ENCODE results near the gene ABCG1.

The ABCG1 gene

DNA sequence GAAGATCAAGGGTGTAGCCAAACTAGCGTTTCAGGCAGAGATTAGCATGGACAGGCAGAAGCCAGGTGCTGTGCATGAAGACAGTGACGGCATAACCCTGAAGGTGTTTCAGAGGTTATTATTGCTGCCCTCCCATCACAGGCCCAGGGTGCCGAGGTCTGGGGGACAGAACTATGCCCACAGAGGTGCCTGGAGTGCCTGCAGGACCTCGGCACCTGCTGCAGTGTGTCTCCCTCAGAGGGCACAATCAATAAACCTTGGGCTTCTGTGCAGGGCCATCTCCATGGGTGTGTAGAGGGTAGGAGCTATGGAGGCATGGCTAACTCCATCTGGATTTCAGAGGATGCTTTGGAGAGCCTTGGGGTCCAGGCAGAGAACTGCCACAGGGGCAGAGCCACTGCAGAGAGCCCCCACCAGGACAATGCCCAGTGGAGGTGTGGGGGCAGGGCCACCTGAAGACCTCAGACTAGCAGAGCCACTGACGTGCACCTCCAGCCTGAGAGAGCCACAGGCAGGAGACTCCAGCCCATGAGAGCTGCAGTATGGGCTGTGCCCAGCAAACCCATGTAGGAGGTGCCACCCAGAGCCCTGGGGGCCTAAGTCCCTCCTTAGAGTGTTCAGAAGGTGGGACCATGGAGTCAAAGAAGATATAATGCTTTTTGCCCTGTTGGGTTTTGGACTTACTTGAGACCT, 5.7 kb upstream of the ABCG1 start:
- peak in 2 of 10 donors; percentile 24 to 50 for DNase-seq
- intact Hi-C loops (cut with DNase I): loop anchor here (10.0 kb wide), 1 partner anchor 48 kb away; no protein-coding TSS in a partner anchor

DNA sequence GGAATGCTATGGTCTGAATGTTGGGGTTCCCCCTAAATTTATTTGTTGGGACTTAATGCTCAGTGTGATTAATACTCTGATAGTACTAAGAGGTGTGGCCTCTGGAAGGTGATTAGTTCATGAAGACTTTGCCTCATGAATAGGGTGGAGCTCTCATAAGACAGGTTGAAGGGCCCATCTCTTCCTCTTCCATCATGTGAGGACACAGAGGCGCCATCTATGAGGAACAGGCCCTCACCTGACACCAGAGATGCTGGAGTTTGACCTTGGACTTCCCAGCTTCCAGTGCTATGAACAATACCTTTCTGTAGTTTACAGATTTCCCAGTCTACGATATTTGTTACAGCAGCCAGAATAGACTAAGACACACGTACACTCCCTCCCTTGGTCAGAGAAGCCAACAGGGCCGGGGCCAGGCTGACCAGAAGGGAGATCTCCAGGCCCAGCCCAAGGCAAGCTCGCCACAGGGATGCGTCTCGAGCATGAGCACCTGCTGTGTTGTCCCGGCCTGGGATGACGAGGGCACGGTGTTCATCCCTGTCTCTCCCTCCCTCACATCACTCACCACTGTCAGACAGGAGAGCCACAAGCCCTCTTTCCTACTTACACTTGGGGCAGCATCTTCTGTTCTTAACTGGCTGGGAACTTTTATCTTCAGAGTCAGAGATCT, 4.7 kb upstream of the ABCG1 start:
- DNase-seq: peak in 2 of 10 donors; percentile 33 to 65
- intact Hi-C loops (cut with DNase I): loop anchor here (10.0 kb wide), 1 partner anchor 49 kb away; no protein-coding TSS in a partner anchor

DNA sequence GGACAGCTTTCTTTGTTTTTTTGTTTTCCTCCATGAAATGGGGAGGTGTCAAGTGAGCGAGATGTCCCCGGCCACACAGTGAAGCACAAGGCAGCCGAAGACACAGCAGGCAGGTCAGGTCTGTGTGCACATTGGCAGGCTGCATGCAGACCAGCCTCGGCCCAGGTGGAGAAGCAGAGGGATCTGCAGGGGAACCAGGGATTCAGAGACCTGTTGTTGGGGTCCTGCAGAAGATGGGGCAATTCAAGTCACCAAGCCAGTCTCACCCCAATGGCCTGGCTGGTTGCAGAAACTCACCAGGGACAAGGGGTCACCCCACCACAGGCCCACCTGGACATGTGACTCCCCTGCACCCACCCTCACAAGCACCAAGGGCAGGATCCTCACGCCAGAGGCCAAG, 4.0 kb upstream of the ABCG1 start:
- intact Hi-C loops (cut with DNase I): loop anchor here (5.0 to 10.0 kb wide), 2 partner anchors 37 to 50 kb away; no protein-coding TSS in a partner anchor
- DNase-seq: peak in 2 of 10 donors; percentile 58 to 63

DNA sequence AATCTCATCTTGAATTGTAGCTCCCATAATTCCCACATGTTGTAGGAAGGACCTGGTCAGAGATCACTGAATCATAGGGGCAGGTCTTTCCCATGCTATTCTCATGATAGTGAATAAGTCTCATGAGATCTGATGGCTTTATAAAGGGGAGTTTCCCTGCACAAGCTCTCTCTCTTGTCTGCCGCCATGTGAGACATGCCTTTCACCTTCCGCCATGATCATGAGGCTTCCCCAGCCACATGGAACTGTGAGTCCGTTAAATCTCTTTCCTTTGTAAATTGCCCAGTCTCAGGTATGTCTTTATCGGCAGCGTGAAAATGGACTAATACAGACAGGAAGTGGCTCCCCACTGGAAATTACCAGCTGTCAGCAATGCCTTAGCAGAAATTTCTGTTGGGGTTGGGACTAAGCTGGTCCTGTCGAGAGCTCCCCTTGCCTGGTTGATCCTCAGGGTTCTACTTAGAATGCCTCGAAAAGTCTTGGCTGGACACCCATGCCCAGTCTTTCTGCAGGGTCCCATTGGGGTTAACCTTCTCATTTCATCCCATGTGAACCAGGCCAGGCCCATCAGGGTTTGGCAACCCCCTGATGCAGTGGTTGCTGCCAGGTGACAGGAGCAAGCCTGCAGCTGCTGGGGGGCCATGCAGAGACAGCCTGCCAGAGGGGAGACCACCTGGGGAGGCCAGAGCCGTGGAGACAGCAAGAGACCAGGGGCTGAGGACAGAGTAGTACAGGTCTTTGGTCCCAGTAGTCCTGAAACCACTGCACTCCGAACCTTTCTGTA, 2.8 kb upstream of the ABCG1 start:
- DNase-seq: peak in 2 of 10 donors; percentile 49 to 57
- intact Hi-C loops (cut with DNase I): loop anchor here (5.0 to 10.0 kb wide), 2 partner anchors 36 to 51 kb away; no protein-coding TSS in a partner anchor

DNA sequence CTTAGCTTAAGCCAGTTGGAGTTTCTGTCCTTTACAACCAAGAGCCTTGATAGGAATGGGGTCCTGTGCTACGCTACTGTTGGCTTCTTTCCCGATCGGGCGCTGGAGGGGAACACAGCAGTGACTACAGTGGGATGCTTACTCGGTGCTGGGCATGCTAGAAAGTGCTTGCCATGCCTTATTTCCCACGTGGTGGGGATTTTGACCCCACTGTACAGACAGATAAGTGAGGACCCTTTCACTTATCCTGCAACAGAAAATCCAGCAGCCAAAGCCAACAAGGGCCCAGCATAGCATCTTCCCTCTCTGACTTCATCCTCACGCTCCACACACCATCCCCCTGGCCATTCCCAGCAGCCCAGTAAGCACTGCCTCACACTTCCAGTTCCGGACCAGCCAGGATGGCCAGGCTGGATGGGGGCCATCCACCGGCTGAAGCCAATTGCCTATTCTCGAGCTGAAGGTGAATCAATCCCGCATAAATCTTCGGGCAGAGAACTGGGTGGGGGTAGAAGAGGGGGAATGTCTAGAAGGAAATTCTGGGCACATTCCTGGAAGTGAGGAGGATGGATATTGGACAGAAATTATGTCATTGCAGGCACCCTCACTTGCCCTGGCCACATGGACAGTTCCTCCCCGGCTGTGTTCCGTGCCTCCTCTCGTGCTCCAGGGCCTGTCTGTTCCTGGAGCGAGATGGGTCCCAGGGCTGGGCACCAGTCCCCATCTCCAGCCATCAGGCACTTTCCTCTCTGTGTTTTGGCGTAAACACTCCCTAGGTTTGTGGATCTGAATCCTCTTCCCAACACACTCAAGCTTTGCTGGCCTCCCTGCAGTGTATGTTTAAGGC, 2.0 kb upstream of the ABCG1 start:
- peak in 2 of 10 donors; percentile 59 to 62 for DNase-seq
- intact Hi-C loops (cut with DNase I): loop anchor here (5.0 to 10.0 kb wide), 2 partner anchors 35 to 52 kb away; no protein-coding TSS in a partner anchor

DNA sequence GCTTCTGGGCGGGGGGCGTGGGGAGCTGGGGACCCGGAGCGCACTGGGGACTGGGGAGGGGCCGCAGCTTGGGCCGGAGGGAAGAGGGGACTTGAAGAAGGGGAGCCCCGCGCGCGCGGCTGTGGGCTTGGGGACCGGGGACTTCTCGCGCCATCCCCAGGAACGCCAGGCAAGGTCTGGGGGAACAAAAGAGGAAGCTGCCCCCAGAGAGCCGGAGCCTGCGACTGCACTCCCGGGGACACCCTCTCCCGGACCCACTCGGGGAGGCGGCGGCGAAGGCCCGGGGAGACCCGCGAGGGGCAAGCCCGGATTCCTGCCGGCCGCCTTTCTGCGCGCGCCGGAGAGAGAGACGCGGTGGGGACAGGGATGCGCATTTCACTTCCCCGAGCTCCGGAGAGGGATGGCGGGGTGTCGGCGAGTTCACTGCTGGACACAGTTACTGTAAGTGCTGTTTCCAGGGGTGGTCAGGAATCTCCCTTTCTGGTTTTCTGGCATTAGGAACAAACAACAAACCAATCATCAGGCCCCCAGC, 732 bp downstream of the ABCG1 start:
- intact Hi-C loops (cut with DNase I): loop anchor here (5.0 to 10.0 kb wide), 2 partner anchors 33 to 55 kb away; no protein-coding TSS in a partner anchor
- DNase-seq: peak in 8 of 10 donors; percentile 29 to 92 (median 51)

DNA sequence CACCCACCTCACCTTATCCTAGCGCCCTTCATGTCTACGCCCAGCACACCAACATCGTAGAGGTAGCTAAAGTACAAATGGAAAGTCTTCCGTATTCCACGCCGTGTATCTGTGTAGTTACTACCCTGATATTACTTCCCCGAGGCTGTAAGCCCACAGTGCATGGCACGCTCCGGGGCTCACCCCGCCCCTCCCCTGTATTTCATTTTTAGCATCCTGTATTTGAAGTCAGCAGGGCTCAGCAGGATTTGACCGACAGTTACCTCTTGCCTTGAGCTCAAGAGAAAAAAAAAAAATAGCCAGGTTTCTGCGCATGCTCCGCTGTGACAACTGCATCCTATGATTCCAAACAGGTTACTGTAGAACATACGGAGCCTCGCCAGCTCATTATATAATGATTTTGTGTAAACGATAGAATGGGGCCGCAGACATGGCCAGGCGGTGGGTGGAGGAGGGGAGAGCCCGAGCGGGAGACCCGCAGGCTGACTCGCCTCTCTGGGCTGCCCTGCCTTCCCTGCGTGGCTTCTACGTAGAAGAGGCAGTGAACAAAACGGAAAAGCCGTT, 1.3 kb downstream of the ABCG1 start:
- intact Hi-C loops (cut with DNase I): no loop called here
- DNase-seq: peak in 9 of 10 donors; percentile 29 to 91 (median 57)

DNA sequence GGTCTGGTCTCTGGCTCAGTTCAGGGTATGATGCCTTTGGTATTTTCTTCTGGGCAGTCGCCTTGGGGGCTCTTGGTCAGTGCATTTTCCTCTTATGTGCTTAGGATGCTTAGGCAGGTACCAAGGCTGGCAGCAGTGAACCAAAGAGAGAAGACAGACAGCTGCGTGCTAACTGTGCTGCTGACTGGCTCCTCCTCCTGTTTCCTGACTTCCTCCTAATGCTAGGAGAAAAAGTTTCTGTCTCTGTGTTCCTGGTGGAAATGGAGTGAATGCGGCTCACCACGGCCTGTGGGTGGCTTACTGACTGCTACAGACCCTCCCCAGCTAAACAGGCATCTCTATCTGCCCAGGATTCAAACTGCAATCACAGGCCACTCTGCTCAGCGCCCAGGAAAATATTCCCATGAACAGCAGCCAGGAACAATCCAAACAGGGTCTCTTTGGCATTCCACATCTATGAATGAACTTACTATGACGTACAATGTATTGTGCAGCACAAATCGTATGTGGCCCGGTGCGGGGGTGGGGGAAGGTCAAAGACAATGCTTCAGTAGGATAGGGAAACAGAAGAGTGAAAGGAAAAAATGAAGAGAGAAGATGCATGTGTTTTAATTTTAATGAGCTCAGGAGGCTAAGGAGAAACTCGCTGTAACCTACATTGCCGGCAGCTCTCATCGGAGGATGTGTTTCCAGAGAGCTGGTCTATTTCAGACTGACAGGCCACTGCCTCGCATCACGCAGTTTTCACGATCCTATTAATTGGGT, 2.8 kb downstream of the ABCG1 start:
- intact Hi-C loops (cut with DNase I): no loop called here
- DNase-seq: peak in 3 of 10 donors; percentile 47 to 85 (median 74)

DNA sequence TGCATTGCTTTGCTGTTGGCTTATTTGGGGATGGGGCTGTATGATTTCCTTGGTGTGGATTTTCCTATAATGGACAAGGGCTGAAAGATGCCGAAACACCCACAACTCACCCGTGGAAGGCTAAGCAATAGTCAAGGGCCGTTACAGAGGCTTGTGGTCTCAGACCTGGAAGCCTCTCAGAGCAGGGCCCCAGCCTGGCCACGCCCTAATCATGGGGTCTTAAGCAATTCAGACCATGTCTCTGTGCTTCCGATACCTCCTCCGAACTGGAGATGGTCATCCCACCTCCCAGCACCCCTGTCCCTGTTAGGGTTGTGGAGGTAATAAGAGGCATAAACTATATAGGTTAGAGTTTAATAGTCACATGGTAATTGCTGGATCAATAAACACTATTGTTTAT, 3.4 kb downstream of the ABCG1 start:
- peak in 2 of 10 donors; percentile 12 to 30 for DNase-seq

DNA sequence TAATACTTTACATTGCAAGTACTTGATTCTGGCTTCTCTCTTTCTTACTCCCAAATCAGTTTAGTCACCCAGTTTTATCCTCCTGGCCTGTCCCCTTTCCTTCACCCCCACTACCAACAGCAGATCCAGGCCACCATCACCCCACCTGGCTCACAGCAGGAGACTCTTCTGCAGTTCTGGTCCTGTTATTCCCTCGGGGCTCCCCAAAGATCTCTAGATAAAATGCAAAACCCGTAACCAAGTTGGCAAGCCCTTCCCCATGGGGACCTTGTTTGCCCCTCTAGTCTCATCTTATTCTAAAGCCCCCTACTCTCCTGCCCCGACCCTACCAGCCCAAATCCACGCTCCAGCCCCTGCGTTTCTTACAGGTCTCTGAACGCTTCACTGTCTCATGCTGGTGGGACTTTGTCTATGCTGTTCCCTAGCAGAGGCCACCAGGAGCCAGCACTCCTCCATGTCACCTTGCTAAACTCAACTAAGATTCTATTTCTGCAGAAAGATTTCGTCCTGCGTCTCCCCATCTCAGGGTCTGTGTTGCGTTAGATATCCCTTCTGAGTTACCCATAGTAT, 4.0 kb downstream of the ABCG1 start:
- intact Hi-C loops (cut with DNase I): no loop called here
- peak in 2 of 10 donors; percentile 12 to 40 for DNase-seq

More for the DNA sequence above, 3.4 kb downstream of the ABCG1 start:
- intact Hi-C loops (cut with DNase I): no loop called here

DNA sequence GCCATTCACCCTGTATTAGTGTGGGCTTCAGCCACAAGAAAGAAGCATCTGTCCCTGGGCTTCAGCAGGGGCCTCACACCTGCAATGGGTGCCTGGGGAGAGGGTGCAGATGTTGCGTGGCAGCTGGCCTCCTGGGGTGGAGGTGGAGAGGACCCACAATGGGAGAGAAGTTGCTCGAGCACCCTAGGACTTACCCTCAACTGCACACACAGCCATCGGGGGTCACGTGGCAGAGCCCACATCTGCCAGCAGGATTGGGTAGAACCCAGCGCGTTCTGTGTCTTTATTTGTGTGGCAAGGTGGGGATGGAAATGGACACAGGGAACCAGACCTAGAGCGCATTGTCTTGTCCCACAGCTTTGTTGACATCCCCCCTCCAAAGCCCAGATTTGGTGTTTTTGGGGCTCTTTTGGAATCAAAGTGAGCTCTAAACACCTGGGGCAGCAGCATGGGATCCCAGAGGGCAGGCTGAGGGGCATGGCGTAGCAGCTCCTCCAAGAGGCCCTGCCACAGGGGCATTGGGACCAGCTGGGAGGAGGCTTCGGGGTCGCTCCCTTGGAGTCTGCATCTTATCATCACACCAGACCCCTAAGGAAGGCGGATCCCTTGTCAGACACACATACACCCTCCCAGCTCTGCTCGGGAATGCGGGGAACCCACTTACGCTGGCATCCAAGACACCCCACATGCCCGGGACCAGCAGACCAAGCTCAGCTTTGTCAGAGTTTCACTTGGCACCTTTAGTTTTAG, 5.1 kb downstream of the ABCG1 start:
- intact Hi-C loops (cut with DNase I): no loop called here
- peak in 2 of 10 donors; percentile 53 to 67 for DNase-seq

DNA sequence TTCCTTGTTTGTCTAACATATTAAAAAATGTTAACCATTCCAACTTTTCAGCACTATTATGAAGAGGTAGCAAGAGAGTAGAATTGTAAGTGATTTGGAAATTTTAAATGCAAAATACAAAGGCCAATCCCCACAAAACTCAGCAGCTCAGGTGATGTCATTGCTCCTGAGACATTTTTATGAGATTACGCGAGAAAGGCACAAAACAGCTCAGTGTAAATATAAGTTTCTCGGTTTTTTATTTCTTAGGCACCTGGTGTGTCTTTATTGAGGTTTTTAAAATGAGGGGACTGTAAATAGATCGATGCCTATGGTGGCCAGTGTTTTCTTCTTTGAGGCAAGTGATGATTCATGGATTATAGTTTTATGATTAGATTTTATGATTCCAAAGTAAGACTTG, 6.1 kb downstream of the ABCG1 start:
- intact Hi-C loops (cut with DNase I): no loop called here
- DNase-seq: no peak

DNA sequence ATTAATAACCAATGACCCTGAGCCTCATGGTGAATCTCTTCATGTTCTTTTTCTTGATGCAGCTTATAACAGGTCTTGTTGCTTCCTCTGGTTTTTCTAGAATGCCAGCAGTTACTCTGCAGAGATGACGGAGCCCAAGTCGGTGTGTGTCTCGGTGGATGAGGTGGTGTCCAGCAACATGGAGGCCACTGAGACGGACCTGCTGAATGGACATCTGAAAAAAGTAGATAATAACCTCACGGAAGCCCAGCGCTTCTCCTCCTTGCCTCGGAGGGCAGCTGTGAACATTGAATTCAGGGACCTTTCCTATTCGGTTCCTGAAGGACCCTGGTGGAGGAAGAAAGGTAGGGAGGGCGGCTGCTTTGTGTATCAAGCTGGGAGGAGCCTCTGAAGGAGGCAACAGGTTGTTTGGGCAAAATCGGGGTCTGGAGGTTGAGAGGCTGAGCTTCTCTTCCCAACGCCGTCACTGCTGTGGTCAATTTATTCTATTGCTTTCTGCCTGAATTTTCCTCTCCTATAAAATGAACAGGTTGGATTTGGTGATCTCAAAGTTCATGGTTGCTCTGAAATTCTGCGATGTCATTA, 6.7 kb downstream of the ABCG1 start:
- DNase-seq: peak in 2 of 10 donors; percentile 26 to 29
- intact Hi-C loops (cut with DNase I): no loop called here

DNA sequence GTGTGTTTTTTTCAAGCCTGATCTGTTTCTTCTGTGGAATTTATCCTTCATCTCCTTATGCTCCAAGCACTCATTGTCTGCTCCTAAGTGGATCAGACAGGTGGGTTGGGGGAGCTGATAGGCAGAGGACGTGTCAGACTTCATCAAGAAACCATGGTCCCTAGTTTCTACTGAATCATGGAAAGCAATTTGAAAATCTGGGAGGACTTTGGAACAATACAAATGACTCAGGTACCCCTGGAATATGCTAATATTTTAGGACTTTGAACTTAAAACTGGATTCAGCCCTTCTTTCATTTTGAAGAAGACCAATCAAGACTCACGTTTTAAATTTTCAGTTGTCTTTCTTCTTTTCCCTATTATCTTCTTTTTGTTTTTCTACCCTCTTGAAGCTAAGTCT, 7.7 kb downstream of the ABCG1 start:
- DNase-seq: no peak
- intact Hi-C loops (cut with DNase I): no loop called here

DNA sequence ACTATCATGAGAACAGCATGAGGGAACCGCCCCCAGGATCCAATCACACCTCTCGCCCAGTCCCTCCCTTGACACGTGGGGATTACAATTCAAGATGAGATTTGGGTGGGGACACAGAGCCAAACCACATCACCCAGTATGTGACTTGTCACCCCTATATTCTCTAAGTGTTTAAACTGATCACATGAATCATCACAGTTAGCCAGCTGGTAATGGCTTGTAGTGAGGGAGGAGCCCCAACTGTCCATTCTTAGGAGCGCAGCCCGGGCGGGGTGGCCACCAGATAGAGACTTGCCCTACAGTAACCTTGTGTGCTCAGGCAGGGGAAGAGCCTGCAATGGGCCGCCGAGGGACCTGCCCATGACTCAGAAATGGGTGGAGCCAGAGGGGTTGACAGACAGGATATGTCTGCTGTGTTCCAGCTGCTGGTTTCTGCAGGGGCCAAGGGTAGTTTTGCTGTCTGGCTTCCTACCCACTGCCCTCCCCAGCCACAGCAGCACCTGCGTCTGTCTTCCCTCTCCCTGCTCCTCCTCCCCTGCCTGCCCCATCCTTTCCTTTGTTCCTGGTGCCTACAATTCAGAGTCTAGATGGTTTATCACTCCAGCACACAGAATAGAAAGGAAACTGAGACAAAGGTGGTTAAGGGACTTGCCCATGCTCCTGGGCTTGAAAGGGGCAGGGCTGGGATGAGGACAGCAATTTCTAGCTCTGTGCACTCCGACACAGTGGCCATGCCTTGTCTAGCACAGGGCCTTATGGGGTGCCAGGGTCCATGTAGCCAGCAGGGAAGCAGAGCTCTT, 9.2 kb downstream of the ABCG1 start:
- intact Hi-C loops (cut with DNase I): no loop called here
- peak in 8 of 10 donors; percentile 57 to 94 (median 78) for DNase-seq

DNA sequence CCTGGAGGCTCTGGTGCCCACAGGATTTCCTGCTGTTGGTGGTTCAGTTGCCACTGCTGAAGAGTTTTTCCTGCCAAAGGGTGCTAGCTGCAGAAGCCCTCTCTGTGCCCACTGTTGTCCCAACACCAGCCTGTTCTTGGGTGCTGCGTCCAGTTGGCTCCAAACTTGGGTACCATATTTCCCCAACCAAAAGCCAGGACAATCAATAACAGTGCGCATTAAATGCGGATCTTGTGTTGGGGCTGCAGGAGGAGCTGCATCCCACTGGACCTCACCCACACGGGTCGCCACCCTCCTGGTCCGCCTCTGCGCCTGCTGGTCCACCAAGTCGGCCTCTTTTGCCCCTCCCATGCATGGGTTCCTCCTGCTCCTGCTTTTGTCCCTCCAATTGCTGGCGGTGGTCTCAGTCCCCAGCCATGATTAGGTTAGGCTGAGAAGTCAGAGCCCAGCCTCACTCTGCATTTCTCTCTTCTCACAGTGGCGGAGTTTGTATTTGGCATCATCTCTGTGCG, 9.8 kb downstream of the ABCG1 start:
- DNase-seq: peak in 2 of 10 donors; percentile 15 to 60
- intact Hi-C loops (cut with DNase I): no loop called here

Measured in posterior cingulate gyrus (tissue), 11 donors.